NCI-H2029 treated with DMSO at 0.1 percent for 48 hours (cell line): ENCODE data around the gene ATL2.
A peak's percentile ranks its signal among the peaks of the same experiment; 100 is the strongest.
"Not testable (repeated sequence)": the region's sequence is repeated elsewhere in the genome, so short reads cannot be mapped to it uniquely, and the experiment has no call there.

Source experiments
- DNase-seq: peaks from one replicate; lab custom pipeline; 2025; lab: John Stamatoyannopoulos, UW

ATL2 gene

GRCh38 chr2:38274286-38275276, 102.5 kb downstream of the ATL2 start:
- peak; percentile 13 for DNase-seq

- DNase-seq = no peak
These were observed 105.4 kb downstream of the ATL2 start for GRCh38 chr2:38271697-38272096.

- no peak for DNase-seq
These were observed 107.7 kb downstream of the ATL2 start for GRCh38 chr2:38269421-38269820.

GRCh38 chr2:38268691-38269327, 108.3 kb downstream of the ATL2 start:
- DNase-seq = no peak

GRCh38 chr2:38268001-38268400, 109.1 kb downstream of the ATL2 start:
- no peak for DNase-seq

GRCh38 chr2:38267270-38267925, 109.7 kb downstream of the ATL2 start:
- DNase-seq = no peak

GRCh38 chr2:38266382-38267061, 110.6 kb downstream of the ATL2 start:
- DNase-seq = no peak

GRCh38 chr2:38265461-38265860, 111.6 kb downstream of the ATL2 start:
- no peak for DNase-seq

GRCh38 chr2:38264396-38265221, 112.5 kb downstream of the ATL2 start:
- no peak for DNase-seq

GRCh38 chr2:38263293-38263692, 113.8 kb downstream of the ATL2 start:
- DNase-seq = no peak

- DNase-seq = no peak
These were observed 114.8 kb downstream of the ATL2 start for GRCh38 chr2:38262069-38262871.

- no peak for DNase-seq
These were observed 115.5 kb downstream of the ATL2 start for GRCh38 chr2:38261569-38262068.

- DNase-seq = no peak
These were observed 116.1 kb downstream of the ATL2 start for GRCh38 chr2:38260972-38261371.

- no peak for DNase-seq
These were observed 116.6 kb downstream of the ATL2 start for GRCh38 chr2:38260469-38260868.

GRCh38 chr2:38259311-38259710, 117.8 kb downstream of the ATL2 start:
- no peak for DNase-seq

- not testable (repeated sequence) for DNase-seq
These were observed 119.4 kb downstream of the ATL2 start for GRCh38 chr2:38257680-38258079.

GRCh38 chr2:38256610-38257009, 120.5 kb downstream of the ATL2 start:
- no peak for DNase-seq

- DNase-seq = no peak
These were observed 121.9 kb downstream of the ATL2 start for GRCh38 chr2:38255211-38255610.

GRCh38 chr2:38254796-38255195, 122.3 kb downstream of the ATL2 start:
- DNase-seq = no peak

- no peak for DNase-seq
These were observed 125.1 kb downstream of the ATL2 start for GRCh38 chr2:38251940-38252339.
